ENCODE results near the gene EP400.

The EP400 gene

DNA sequence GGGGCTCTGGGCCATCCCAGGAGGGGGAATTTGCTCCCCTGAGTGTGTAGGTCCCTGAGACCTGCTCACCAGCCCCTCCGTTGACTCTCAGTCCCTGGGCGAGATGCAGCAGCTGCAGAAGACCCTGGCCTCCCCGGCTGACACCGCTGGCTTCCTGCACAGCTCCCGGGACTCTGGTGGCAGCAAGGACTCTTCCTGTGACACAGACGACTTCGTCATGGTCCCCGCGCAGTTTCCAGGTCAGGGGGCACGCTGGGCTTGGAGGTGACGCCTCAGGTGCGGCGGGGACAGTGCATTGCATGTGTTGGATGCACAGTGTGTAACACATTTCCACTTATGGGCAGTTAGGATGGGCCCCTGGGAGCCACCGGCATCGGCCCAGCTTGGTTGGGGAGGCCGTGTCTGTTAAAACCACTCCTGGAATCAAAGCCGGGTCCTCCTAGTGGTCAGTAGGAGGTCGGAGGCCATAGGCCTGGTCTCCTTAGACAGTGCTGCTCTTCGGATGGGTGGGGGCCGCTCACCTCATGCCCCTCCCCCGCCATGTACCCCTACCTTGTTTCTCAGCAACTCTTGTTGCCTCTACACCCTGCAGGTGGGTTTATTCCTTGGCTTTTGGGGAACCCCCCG is 37.8 kb upstream of the EP400 start:
- no peaks in the 10 kb centered on the region for H3F3A ChIP-seq (ENCODE audit: control insufficient read depth, insufficient read depth)
- H3K27me3 ChIP-seq (ENCODE audit: control insufficient read depth, low read length) = no peaks in the 10 kb centered on the region
- H3K9me3 ChIP-seq (ENCODE audit: control insufficient read depth, insufficient read depth, low read length) = no peaks in the 10 kb centered on the region
- H3K4me3 ChIP-seq (ENCODE audit: low read length) = no peak overlapping the region
- no peaks in the 10 kb centered on the region for H3K79me2 ChIP-seq (ENCODE audit: control insufficient read depth, low read length)
- no peak for TF ChIP-seq EZH2phosphoT487 (IDR thresholded peaks at IDR 0.05; ENCODE audit: borderline replicate concordance, low read length)
- TF ChIP-seq, protein P1, sequence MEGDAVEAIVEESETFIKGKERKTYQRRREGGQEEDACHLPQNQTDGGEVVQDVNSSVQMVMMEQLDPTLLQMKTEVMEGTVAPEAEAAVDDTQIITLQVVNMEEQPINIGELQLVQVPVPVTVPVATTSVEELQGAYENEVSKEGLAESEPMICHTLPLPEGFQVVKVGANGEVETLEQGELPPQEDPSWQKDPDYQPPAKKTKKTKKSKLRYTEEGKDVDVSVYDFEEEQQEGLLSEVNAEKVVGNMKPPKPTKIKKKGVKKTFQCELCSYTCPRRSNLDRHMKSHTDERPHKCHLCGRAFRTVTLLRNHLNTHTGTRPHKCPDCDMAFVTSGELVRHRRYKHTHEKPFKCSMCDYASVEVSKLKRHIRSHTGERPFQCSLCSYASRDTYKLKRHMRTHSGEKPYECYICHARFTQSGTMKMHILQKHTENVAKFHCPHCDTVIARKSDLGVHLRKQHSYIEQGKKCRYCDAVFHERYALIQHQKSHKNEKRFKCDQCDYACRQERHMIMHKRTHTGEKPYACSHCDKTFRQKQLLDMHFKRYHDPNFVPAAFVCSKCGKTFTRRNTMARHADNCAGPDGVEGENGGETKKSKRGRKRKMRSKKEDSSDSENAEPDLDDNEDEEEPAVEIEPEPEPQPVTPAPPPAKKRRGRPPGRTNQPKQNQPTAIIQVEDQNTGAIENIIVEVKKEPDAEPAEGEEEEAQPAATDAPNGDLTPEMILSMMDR (IDR thresholded peaks at IDR 0.05; ENCODE audit: low read depth, low read length, poor library complexity, severe bottlenecking) = no peak
- H3K9me2 ChIP-seq (replicated peaks; ENCODE audit: control insufficient read depth, low read length) = no peaks in the 10 kb centered on the region
- H3K27ac ChIP-seq (ENCODE audit: low read depth, low read length) = no peak overlapping the region
- no peaks in the 10 kb centered on the region for H4K20me1 ChIP-seq (ENCODE audit: control insufficient read depth, insufficient read depth, low read depth, low read length)
- no peak overlapping the region for H3K4me2 ChIP-seq (ENCODE audit: low read length)
- H3K4me1 ChIP-seq (ENCODE audit: control insufficient read depth, low read length) = no peaks in the 10 kb centered on the region
- H3K36me3 ChIP-seq (ENCODE audit: control insufficient read depth, low read length) = no peaks in the 10 kb centered on the region

DNA sequence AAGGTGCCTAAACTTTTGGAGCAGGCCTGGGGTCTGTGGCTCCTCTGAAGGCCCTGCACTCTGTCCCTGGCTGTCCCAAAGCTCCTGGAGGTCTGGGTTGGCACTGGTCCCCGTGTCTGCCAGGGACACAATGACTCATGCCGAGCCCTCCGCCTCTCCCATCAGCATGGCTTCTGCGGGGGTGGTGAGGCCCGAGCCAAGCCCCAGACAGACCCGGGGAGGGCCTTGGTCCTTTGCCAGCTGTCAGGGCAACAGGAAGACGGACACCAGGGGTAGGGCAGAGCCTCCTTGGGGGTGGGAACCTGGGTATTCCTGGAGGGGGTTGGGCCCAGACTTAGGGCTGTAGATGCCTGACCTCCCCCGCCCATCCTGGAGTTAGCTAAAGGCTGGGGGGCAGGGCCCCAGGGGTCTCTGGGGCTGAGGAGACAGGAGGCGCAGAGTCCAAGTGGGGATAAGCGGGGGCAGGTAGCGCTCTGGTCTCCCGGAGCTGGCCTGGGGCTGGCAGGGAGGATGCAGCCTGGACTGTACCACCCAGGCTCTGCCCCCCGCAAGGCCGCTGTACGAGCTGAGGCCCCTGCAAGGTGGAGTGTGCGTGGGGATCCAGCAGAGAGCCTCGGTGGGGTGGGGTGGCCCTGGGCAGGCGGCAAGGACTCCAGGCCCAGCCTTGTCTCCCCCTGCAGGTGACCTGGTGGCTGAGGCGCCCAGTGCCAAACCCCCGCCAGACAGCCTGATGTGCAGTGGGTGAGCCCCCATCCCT is 37.0 kb upstream of the EP400 start:
- H3K27ac ChIP-seq (ENCODE audit: low read depth, low read length) = no peak overlapping the region
- H3K79me2 ChIP-seq (ENCODE audit: control insufficient read depth, low read length) = no peaks in the 10 kb centered on the region
- no peaks in the 10 kb centered on the region for H4K20me1 ChIP-seq (ENCODE audit: control insufficient read depth, insufficient read depth, low read depth, low read length)
- H3K4me2 ChIP-seq (ENCODE audit: low read length) = no peak overlapping the region
- H3K4me3 ChIP-seq (ENCODE audit: low read length) = no peak overlapping the region
- H3F3A ChIP-seq (ENCODE audit: control insufficient read depth, insufficient read depth) = no peaks in the 10 kb centered on the region
- no peaks in the 10 kb centered on the region for H3K9me2 ChIP-seq (replicated peaks; ENCODE audit: control insufficient read depth, low read length)
- no peaks in the 10 kb centered on the region for H3K27me3 ChIP-seq (ENCODE audit: control insufficient read depth, low read length)
- no peaks in the 10 kb centered on the region for H3K36me3 ChIP-seq (ENCODE audit: control insufficient read depth, low read length)
- no peaks in the 10 kb centered on the region for H3K9me3 ChIP-seq (ENCODE audit: control insufficient read depth, insufficient read depth, low read length)
- H3K4me1 ChIP-seq (ENCODE audit: control insufficient read depth, low read length) = no peaks in the 10 kb centered on the region
- TF ChIP-seq, protein P1 (IDR thresholded peaks at IDR 0.05; ENCODE audit: low read depth, low read length, poor library complexity, severe bottlenecking) = no peak
- no peak for TF ChIP-seq EZH2phosphoT487 (IDR thresholded peaks at IDR 0.05; ENCODE audit: borderline replicate concordance, low read length)

DNA sequence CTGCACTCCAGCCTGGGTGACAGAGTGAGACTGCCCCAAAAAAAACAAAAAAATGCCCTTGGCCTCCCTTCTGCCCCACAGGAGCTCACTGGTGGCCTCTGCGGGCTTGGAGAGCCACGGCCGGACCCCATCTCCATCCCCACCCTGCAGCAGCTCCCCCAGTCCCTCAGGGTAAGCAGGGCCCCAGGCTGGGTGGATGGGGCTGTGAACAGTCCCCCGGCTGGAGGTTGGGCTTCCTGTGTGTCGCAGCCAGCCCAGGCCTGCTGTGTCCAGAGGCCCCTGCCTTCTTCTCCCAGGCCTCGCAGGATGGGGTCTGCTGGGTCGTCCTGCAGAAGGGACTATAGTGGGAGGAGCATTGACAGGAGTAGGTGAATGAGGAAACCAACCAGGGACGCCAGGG is 36.1 kb upstream of the EP400 start:
- H3K79me2 ChIP-seq (ENCODE audit: control insufficient read depth, low read length) = no peaks in the 10 kb centered on the region
- H3K4me2 ChIP-seq (ENCODE audit: low read length) = no peak overlapping the region
- H3K9me2 ChIP-seq (replicated peaks; ENCODE audit: control insufficient read depth, low read length) = no peaks in the 10 kb centered on the region
- H3K36me3 ChIP-seq (ENCODE audit: control insufficient read depth, low read length) = no peaks in the 10 kb centered on the region
- H3K9me3 ChIP-seq (ENCODE audit: control insufficient read depth, insufficient read depth, low read length) = no peaks in the 10 kb centered on the region
- no peak overlapping the region for H3K27ac ChIP-seq (ENCODE audit: low read depth, low read length)
- no peaks in the 10 kb centered on the region for H4K20me1 ChIP-seq (ENCODE audit: control insufficient read depth, insufficient read depth, low read depth, low read length)
- no peaks in the 10 kb centered on the region for H3F3A ChIP-seq (ENCODE audit: control insufficient read depth, insufficient read depth)
- TF ChIP-seq EZH2phosphoT487 (IDR thresholded peaks at IDR 0.05; ENCODE audit: borderline replicate concordance, low read length) = no peak
- TF ChIP-seq, protein P1 (IDR thresholded peaks at IDR 0.05; ENCODE audit: low read depth, low read length, poor library complexity, severe bottlenecking) = no peak
- H3K27me3 ChIP-seq (ENCODE audit: control insufficient read depth, low read length) = no peaks in the 10 kb centered on the region
- no peak overlapping the region for H3K4me3 ChIP-seq (ENCODE audit: low read length)
- H3K4me1 ChIP-seq (ENCODE audit: control insufficient read depth, low read length) = no peaks in the 10 kb centered on the region
